HG02623 (cell line): ENCODE data around the gene NOL7.

Experiments used
- ATAC-seq: cut with Tn5 transposase; IDR thresholded peaks from one replicate; pipeline ENCODE4 v1.9.1; 2021; ENCODE audit warnings: moderate library complexity; ENCODE audit not compliant: unreplicated experiment

Gene NOL7

GRCh38 chr6:13649393-13649792 is 34.3 kb downstream of the NOL7 start:
- ATAC-seq: no peak

DNA sequence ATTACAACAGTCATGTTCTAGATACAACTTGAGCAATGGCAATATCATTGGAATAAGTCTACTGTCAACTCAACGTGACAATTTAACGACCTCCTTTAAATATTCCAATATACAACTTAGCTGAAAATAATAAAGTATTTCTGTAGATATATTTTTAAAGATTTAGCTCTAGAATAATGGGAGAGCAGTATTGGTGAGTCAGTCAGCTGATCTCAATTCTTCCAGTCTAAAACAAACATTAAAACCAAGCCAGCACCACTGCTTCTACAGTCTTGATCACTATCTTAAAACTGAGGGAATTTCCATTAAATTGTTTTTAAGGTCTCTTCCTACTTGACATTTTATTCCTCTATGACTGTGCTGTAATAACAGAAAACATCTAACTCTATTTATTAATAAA is 38.2 kb downstream of the NOL7 start:
- ATAC-seq: no peak

DNA sequence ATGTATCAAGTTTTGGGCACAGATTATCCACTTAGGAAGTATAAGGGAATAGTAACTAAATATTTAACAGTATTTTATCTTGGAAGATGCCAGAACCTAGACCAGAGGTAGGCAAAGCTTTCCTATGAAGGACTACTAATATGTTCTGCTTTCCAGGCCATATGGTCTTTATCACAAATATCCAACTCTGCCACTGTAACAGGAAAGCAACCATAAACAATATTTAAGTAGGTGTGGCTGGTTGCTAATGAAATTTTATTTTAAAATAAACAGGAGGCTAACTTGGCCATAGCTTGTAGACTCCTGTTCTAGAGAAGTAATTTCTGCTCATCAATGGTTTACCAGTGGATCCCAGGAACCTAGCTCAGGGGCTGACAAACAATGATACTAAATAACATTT is 39.4 kb downstream of the NOL7 start:
- ATAC-seq: no peak

DNA sequence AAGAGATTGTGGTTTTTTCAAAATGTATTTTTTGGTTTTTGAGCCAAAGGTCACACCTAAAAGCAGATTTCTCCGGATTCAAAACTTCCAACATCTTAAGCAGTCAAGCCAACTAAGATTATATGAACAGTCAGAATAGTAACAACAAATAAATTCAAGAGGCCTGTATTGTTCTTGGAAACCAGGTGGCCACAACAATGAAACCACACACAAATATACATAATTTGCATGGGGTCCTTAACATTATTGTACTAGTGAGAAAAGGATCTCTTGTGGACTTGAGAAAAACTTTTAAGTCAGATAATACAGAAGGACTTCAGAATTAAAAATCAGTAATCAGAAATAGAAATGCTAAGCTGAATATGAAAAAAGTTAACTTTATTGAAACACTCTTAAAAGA is 40.6 kb downstream of the NOL7 start:
- no peak for ATAC-seq

- ATAC-seq: no peak
Observed at GRCh38 chr6:13660273-13660672, 45.1 kb downstream of the NOL7 start.

DNA sequence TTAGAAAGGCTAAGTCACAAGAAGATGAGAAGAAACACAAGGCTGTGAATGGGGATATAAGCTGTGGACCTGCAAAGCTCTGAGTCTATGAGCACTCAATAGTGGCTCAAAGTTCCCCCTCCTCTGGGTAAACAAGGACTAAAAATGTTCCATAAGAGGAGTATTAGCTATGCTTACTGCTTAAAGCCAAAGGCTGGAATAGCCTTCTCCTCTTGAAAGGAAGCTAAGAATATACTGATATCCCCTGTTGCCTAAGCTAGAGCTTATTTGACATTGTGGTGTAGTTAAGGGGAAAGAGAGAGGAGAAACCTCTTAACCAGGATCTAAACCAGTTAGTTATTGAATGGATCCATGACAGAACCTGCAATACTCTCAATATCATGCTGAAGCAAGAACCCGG is 45.8 kb downstream of the NOL7 start:
- no peak for ATAC-seq

- no peak for ATAC-seq
Observed at GRCh38 chr6:13661647-13662046, 46.5 kb downstream of the NOL7 start.

DNA sequence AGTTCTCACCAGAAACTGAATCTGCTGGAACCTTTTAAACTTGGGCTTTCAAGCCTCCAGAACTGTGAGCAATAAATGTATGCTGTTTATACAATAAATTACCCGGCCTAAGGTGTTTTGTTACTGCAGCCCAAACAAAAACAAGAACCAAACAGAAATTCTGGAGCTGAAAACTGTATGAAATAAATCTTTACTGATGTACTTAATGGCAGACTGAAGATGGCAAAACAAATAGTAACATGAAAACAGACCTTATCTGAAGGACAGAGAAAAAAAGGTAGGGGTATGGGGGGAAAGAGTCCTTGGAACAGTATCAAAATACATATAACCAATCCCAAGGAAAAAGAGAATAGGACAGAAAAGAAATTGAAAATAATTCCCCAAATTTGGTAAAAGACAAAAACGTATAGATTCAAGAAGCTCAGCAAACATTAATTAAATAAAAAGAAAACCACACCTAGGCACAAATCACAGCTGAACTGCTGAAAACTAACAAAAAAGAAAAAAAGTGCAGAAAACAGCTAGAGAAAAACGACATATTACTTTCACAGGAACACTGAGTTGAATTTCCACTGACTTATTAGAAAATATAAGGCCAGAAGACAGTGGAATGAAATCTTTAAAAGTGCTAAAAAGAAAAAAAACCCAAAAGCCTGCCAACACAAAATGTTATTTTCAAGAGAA is 47.7 kb downstream of the NOL7 start:
- no peak for ATAC-seq

- no peak for ATAC-seq
Observed at GRCh38 chr6:13663986-13664385, 48.9 kb downstream of the NOL7 start.

DNA sequence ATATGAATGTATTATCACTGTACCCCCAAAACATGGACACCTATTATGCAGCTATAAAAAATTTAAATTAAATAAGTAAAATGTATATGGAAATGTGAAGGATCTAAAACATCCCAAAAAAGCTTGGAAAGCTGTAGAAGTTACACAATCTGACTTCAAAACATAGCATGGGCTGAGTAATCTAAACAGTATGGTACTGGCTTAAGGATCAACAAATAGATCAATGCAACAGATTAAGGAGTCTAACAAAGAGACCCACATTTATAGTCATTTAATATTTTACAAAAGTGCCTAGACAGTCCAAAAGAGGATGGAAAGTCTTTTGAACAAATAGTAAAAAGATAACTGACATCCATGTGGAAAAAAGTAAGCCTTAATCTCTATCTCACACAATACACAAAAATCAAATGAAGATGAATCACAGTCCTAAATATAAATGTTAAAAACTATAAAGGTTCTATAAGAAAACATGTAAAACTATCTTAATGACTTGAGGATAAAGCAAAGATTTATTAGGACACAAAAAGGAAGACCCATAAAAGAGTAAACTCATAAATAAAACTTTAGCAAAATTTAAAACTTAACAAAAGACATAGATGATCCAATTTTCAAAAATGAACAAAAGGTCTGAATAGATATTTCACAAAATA is 49.7 kb downstream of the NOL7 start:
- ATAC-seq: no peak

DNA sequence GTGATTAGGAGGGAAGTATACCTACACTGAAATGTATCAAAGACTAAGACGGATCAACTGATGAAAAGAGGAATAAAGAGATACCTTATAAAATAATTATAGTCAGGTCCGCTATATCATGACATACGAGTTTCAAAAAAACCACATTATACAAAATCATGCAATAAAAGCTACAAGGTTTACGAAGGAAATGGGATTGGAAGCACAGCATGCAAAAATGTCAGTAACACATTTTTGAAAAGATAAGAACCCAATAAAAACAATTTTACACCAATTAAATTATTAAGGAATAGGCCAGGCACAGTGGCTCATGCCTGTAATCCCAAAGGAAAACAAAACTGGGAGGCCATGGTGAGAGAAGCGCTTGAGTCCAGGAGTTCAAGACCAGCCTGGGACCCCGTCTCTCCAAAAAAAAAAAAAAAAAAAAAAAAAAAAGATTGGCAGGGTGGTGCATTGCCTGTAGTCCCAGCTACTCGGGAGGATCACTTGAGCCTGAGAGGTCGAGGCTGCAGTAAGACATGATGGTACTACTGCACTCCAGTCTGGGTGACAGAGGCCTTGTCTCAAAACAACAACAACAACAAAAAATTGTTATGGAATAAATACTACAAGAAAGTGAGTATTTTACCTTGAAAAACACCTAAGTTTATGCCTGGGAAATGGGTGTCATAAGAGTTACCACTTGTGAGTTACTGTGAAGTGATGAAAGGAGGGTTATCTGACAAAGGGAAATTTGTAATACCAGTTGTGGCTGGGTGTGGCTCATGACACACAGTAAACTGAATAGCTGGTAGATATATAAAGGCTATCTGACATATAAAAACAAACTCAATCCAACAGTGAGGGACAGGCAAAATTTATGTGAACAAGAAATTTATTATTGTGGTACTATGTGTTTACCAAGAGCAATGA is 51.3 kb downstream of the NOL7 start:
- no peak for ATAC-seq

- ATAC-seq: no peak
Observed at GRCh38 chr6:13667655-13668054, 52.5 kb downstream of the NOL7 start.

- ATAC-seq: no peak
Observed at GRCh38 chr6:13668291-13668928, 53.3 kb downstream of the NOL7 start.

DNA sequence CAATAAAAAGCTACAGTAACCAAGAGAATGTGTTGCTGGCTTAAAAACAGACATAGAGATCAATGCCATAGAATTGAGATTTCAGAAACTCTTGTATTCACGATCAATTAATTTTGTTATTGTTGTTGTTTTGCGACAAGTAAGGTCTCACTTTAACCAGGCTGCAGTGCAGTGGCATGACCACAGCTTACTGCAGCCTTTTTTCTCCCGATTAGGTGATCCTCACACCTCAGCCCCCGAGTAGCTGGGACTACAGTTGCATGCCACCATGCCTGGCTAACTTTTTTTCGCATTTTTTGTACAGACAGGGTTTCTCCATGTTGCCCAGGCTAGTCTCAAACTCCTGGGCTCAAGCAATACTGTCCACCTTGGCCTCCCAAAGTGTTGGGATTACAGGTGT is 54.3 kb downstream of the NOL7 start:
- no peak for ATAC-seq
